ENCODE measurements around the gene ERC1.

DNA sequence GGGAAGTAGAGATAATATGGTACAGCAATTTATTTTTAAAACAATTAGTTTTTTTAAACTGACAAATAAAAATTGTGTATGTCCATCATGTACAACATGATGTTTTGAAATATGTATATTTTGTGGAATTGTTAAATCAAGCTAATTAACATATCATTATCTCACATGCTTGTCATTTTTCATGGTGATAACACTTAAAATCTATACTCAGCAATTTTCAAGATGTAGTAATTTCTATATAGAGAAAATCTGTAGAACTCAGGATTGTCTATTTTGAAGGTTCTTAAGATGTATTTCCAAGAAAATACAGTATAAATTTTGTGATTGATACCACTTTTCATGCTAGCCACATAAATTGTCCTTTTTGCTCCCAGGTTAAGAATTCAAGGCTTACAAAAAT, 356.3 kb downstream of the ERC1 start:
- no peak for TF ChIP-seq GATA2 (IDR thresholded peaks at IDR 0.05; ENCODE audit: insufficient read depth, insufficient read length, low read depth, low read length)
- no peak for TF ChIP-seq CTCF (IDR thresholded peaks at IDR 0.05; ENCODE audit: extremely low read depth in 1 of 2, insufficient read depth in 1 of 2, low read depth in 1 of 2, low read length in 2 of 2)
- no peak for TF ChIP-seq EZH2 (IDR thresholded peaks at IDR 0.05; ENCODE audit: borderline replicate concordance, low read depth, low read length, severe bottlenecking)
- no peak for TF ChIP-seq POLR2AphosphoS5 (IDR thresholded peaks at IDR 0.05; ENCODE audit: insufficient read depth, low read depth, low read length)
- no peak for TF ChIP-seq JUN (IDR thresholded peaks at IDR 0.05; ENCODE audit: borderline replicate concordance, insufficient read depth, insufficient read length, low read depth)
- TF ChIP-seq MYC (IDR thresholded peaks at IDR 0.05; ENCODE audit: low read depth, low read length): no peak
- TF ChIP-seq POLR2A (IDR thresholded peaks at IDR 0.05; ENCODE audit: low read depth, low read length): no peak
